ENCODE measurements around the gene DAPK1.

Gene DAPK1

DNA sequence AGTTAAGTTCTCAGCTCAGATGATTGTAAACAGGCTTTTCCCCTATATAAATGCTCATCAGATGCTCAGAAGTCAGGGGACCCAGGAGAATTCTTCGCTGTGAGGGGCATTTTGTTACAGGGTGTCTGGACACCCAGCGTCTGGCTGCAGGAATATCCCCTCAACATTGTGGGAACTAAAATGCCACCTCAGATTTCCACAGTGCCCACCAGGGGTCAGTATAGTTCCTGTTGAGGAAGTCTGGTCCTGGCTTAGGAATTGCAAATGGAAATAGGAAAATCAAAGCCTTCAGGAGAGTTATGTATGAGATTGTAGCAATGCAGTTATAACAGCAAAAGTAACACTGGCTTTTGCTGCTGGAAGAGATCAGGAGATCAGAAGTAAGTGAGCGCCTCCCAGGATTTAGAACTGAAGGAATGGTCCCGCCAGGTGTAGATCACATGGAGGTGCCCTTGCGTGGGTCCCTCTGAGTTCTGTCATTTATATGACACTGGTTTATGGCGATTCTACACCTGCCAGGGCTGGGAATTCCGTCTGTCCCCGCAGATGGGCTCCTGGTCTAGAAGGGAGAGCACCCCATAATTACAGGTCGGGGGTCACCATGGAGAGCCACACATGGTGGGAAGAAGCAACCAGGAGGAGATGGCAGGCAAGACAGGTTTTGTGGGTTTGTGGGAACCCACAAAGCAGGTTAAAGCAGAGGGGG lies 181.1 kb downstream of the DAPK1 start:
- no peaks in the 10 kb centered on the region for H3K27me3 ChIP-seq (ENCODE audit: insufficient read depth, low read depth, severe bottlenecking)
- no peak overlapping the region for H3K4me3 ChIP-seq (ENCODE audit: low read depth, low read length)
- H3K36me3 ChIP-seq = peaks cover 15% of the 10 kb centered on the region
- no peaks in the 10 kb centered on the region for H3K9me3 ChIP-seq (ENCODE audit: severe bottlenecking)
- H3K27ac ChIP-seq = no peak overlapping the region
- TF ChIP-seq, protein P1, sequence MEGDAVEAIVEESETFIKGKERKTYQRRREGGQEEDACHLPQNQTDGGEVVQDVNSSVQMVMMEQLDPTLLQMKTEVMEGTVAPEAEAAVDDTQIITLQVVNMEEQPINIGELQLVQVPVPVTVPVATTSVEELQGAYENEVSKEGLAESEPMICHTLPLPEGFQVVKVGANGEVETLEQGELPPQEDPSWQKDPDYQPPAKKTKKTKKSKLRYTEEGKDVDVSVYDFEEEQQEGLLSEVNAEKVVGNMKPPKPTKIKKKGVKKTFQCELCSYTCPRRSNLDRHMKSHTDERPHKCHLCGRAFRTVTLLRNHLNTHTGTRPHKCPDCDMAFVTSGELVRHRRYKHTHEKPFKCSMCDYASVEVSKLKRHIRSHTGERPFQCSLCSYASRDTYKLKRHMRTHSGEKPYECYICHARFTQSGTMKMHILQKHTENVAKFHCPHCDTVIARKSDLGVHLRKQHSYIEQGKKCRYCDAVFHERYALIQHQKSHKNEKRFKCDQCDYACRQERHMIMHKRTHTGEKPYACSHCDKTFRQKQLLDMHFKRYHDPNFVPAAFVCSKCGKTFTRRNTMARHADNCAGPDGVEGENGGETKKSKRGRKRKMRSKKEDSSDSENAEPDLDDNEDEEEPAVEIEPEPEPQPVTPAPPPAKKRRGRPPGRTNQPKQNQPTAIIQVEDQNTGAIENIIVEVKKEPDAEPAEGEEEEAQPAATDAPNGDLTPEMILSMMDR (IDR thresholded peaks at IDR 0.05; ENCODE audit: low read depth, low read length) = peak; percentile 70
- peak; percentile 67 for DNase-seq

DNA sequence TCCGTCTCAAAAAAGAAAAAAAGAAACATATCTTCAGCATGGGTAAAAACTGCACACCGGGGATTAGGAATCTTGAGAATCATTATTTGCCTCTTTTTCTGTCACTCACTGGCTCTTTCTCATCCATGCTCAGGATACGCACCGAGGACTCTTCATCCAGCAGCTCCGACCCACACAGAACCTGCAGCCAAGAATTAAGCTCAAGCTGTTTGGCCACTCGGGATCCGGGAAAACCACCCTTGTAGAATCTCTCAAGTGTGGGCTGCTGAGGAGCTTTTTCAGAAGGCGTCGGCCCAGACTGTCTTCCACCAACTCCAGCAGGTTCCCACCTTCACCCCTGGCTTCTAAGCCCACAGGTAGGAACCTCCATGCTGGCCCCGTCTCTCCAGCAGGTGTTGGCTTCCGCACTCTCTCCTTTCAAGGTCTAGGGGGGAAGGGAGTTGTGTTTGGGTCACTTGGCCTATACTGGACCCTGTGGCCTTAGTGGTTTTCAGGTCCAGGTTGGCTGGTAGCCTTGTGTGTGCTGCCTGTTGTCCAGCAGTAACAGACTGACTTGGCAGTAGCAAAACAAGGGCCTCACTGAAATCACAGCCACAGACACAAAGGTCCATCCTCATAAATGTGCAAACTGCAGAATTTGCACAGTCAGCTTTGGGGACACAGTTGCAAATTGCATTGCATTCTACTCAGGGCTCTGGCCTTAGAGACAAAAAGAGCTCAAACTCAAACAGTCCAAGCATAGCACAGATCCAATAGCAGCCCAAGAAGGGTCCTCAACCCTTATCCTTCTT lies 183.8 kb downstream of the DAPK1 start:
- no peaks in the 10 kb centered on the region for H3K9me3 ChIP-seq (ENCODE audit: severe bottlenecking)
- no peak for DNase-seq
- TF ChIP-seq, protein P1 (IDR thresholded peaks at IDR 0.05; ENCODE audit: low read depth, low read length) = no peak
- peaks cover 18% of the 10 kb centered on the region for H3K36me3 ChIP-seq
- no peaks in the 10 kb centered on the region for H3K27me3 ChIP-seq (ENCODE audit: insufficient read depth, low read depth, severe bottlenecking)
- H3K4me3 ChIP-seq (ENCODE audit: low read depth, low read length) = no peak overlapping the region
- H3K27ac ChIP-seq = no peak overlapping the region

DNA sequence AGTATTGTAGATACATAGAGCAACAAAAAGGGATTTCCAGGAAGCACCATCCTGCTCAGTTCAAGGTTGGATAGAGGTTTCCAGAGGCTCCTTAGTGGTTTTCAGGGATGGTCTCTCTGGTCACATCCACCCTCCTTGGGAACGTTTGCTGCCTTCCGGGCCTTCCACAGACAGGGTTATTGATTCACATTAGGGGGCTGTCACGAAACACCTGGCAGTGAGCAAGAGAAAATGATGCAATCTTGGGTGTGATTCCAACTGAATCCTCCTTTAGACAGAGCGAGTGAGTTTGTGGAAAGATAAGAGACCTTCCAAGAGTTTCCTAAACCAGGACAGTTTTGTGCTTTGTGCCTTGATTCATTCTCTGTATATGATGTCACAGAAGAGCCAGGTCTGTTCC lies 184.4 kb downstream of the DAPK1 start:
- no peak overlapping the region for H3K27ac ChIP-seq
- TF ChIP-seq, protein P1 (IDR thresholded peaks at IDR 0.05; ENCODE audit: low read depth, low read length) = no peak
- H3K27me3 ChIP-seq (ENCODE audit: insufficient read depth, low read depth, severe bottlenecking) = no peaks in the 10 kb centered on the region
- H3K4me3 ChIP-seq (ENCODE audit: low read depth, low read length) = no peak overlapping the region
- H3K9me3 ChIP-seq (ENCODE audit: severe bottlenecking) = no peaks in the 10 kb centered on the region
- peaks cover 24% of the 10 kb centered on the region for H3K36me3 ChIP-seq
- DNase-seq = no peak

DNA sequence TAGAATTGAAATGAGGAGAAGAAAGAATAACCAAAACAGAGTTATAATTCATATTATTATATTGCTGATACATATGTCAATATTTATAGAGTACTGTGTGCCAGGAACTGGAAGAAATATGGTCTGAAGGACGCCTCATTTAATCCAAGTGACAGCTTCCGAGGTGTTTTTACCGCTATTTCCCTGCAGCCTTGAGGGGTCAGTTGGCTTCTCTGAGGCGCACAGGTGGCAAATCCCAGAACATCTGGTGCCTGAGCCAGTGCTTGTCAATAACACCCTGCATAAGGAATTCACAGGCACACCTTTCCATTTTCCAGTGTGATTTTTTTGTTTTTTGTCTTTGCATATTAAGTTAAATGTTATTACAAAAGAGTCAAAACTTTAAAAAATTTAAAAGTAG lies 185.0 kb downstream of the DAPK1 start:
- DNase-seq = no peak
- Histone ChIP-seq H3K9me3 (ENCODE audit: severe bottlenecking) (no peaks in the 10 kb centered on the region), H3K36me3 (peaks cover 26% of the 10 kb centered on the region), H3K27me3 (ENCODE audit: insufficient read depth, low read depth, severe bottlenecking) (no peaks in the 10 kb centered on the region), H3K4me3 (ENCODE audit: low read depth, low read length) (no peak overlapping the region), H3K27ac (no peak overlapping the region)
- TF ChIP-seq, protein P1 (IDR thresholded peaks at IDR 0.05; ENCODE audit: low read depth, low read length) = no peak

DNA sequence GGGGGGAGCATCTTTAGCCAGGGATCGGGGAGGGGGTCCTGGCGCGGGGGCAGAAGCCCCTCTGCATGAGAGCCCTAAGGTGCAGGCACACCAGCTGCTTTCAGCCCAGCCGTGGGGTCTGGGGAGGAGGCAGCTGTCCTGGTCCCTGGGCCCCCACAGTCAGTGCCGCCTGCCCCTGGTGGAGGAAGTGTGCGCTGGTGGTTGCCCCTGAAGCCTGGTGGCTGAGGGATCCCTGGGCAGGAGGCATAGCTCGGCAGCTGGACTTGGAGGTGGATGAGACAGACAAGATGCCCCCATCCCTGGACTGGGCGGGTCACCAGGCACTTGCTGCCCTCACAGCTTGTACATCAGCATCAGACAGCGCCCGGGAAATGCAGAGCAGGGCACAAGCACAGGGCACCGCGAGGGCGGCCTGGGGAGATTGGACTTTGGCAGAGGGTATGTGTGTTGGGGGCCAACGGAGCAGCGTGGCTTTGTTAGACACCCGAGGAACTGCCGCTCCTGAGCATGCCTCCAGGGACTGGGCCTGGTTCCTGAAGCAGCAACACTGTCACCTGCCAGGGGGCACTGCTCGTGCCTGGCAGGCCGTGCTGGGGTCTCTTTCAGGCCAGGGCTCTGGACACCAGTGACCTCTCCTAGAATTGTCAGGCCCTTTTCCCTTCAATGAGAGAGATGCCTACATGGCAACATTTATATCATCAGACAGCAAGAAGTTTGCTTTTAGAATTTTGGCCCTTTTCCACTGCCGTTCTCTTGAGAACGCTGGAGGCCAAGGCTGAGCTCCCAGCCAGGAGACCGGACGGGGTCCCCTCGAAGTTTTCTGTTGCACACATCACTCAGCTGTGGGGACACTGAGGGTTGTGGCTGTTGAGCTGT lies 186.3 kb downstream of the DAPK1 start:
- no peak overlapping the region for H3K4me3 ChIP-seq (ENCODE audit: low read depth, low read length)
- no peaks in the 10 kb centered on the region for H3K27me3 ChIP-seq (ENCODE audit: insufficient read depth, low read depth, severe bottlenecking)
- no peak for DNase-seq
- H3K36me3 ChIP-seq = peaks cover 26% of the 10 kb centered on the region
- TF ChIP-seq, protein P1 (IDR thresholded peaks at IDR 0.05; ENCODE audit: low read depth, low read length) = no peak; the same call in 1 of the 2 replicates
- H3K27ac ChIP-seq = no peak overlapping the region
- H3K9me3 ChIP-seq (ENCODE audit: severe bottlenecking) = no peaks in the 10 kb centered on the region
